ENCODE data around the gene PLCD3. TPM values are rescaled to one million over a fixed set of nuclear protein-coding genes. Genes with fewer than 3 reads are reported as not detected.

The PLCD3 gene
- total RNA-seq, 2 experiments from 2014 or later: 2.7 to 3.1 TPM

GRCh38 chr17:45108595-45109521 lies 23.5 kb downstream of the PLCD3 start:
- H3K9me3 Mint-ChIP-seq: no peaks in the 10 kb centered on the region
- H3K27me3 Mint-ChIP-seq: no peaks in the 10 kb centered on the region
- no peak overlapping the region for H3K27ac Mint-ChIP-seq
- H3K36me3 Mint-ChIP-seq (ENCODE audit: low read depth): peaks cover 35% of the 10 kb centered on the region
- no peaks in the 10 kb centered on the region for H3K4me1 Mint-ChIP-seq
- no peak for DNase-seq
- no peak overlapping the region for H3K4me3 Mint-ChIP-seq
- POLR2A ChIA-PET: no interaction called here
- CTCF ChIA-PET: interaction anchor here (0.8 to 1.2 kb wide), 2 partner anchors 10 to 27 kb away, joined by 3 read pairs; partner anchors contain the start of gene ACBD4

GRCh38 chr17:45108051-45108450 lies 24.3 kb downstream of the PLCD3 start:
- Mint-ChIP-seq H3K27ac (no peak overlapping the region), H3K4me1 (no peaks in the 10 kb centered on the region), H3K9me3 (no peaks in the 10 kb centered on the region), H3K36me3 (ENCODE audit: low read depth) (peaks cover 43% of the 10 kb centered on the region), H3K27me3 (no peaks in the 10 kb centered on the region), H3K4me3 (no peak overlapping the region)
- ChIA-PET POLR2A (no interaction called here), CTCF (no interaction called here)
- no peak for DNase-seq

- POLR2A ChIA-PET: no interaction called here
- H3K27me3 Mint-ChIP-seq: no peaks in the 10 kb centered on the region
- H3K4me3 Mint-ChIP-seq: no peak overlapping the region
- H3K36me3 Mint-ChIP-seq (ENCODE audit: low read depth): peaks cover 49% of the 10 kb centered on the region
- H3K9me3 Mint-ChIP-seq: no peaks in the 10 kb centered on the region
- DNase-seq: no peak
- CTCF ChIA-PET: no interaction called here
- no peaks in the 10 kb centered on the region for H3K4me1 Mint-ChIP-seq
- no peak overlapping the region for H3K27ac Mint-ChIP-seq
Observed at GRCh38 chr17:45107293-45108010, 24.9 kb downstream of the PLCD3 start.

- H3K27ac Mint-ChIP-seq: no peak overlapping the region
- no peaks in the 10 kb centered on the region for H3K27me3 Mint-ChIP-seq
- H3K36me3 Mint-ChIP-seq (ENCODE audit: low read depth): peaks cover 56% of the 10 kb centered on the region
- H3K9me3 Mint-ChIP-seq: no peaks in the 10 kb centered on the region
- H3K4me1 Mint-ChIP-seq: no peaks in the 10 kb centered on the region
- DNase-seq: no peak
- no peak overlapping the region for H3K4me3 Mint-ChIP-seq
- ChIA-PET POLR2A (no interaction called here), CTCF (no interaction called here)
Observed at GRCh38 chr17:45106582-45106981, 25.7 kb downstream of the PLCD3 start.

GRCh38 chr17:45106096-45106495 lies 26.2 kb downstream of the PLCD3 start:
- CTCF ChIA-PET: no interaction called here
- no peak for DNase-seq
- H3K27ac Mint-ChIP-seq: no peak overlapping the region
- no peaks in the 10 kb centered on the region for H3K4me1 Mint-ChIP-seq
- H3K9me3 Mint-ChIP-seq: no peaks in the 10 kb centered on the region
- H3K4me3 Mint-ChIP-seq: no peak overlapping the region
- POLR2A ChIA-PET: no interaction called here
- peaks cover 57% of the 10 kb centered on the region for H3K36me3 Mint-ChIP-seq (ENCODE audit: low read depth)
- H3K27me3 Mint-ChIP-seq: no peaks in the 10 kb centered on the region

- Mint-ChIP-seq H3K9me3 (no peaks in the 10 kb centered on the region), H3K36me3 (ENCODE audit: low read depth) (peaks cover 57% of the 10 kb centered on the region), H3K4me1 (no peaks in the 10 kb centered on the region), H3K27me3 (no peaks in the 10 kb centered on the region), H3K4me3 (no peak overlapping the region), H3K27ac (no peak overlapping the region)
- DNase-seq: no peak
- ChIA-PET POLR2A (no interaction called here), CTCF (no interaction called here)
Observed at GRCh38 chr17:45104907-45105624, 27.2 kb downstream of the PLCD3 start.

- Mint-ChIP-seq H3K9me3 (no peaks in the 10 kb centered on the region), H3K36me3 (ENCODE audit: low read depth) (peaks cover 59% of the 10 kb centered on the region), H3K4me3 (no peak overlapping the region), H3K27me3 (no peaks in the 10 kb centered on the region), H3K27ac (no peak overlapping the region), H3K4me1 (no peaks in the 10 kb centered on the region)
- ChIA-PET CTCF (no interaction called here), POLR2A (no interaction called here)
- DNase-seq: no peak
Observed at GRCh38 chr17:45104497-45104896, 27.8 kb downstream of the PLCD3 start.

- Mint-ChIP-seq H3K27me3 (no peaks in the 10 kb centered on the region), H3K36me3 (ENCODE audit: low read depth) (peaks cover 64% of the 10 kb centered on the region), H3K9me3 (no peaks in the 10 kb centered on the region), H3K4me3 (no peak overlapping the region), H3K27ac (no peak overlapping the region), H3K4me1 (no peaks in the 10 kb centered on the region)
- no peak for DNase-seq
- POLR2A ChIA-PET: interaction anchor here (1.0 kb wide), 1 partner anchor 11 kb away, joined by 3 read pairs; no protein-coding TSS in a partner anchor
- CTCF ChIA-PET: no interaction called here
Observed at GRCh38 chr17:45104029-45104428, 28.3 kb downstream of the PLCD3 start.

GRCh38 chr17:45103269-45103795 lies 29.0 kb downstream of the PLCD3 start:
- no peak overlapping the region for H3K4me3 Mint-ChIP-seq
- no peak overlapping the region for H3K27ac Mint-ChIP-seq
- H3K27me3 Mint-ChIP-seq: no peaks in the 10 kb centered on the region
- no peaks in the 10 kb centered on the region for H3K9me3 Mint-ChIP-seq
- peaks cover 63% of the 10 kb centered on the region for H3K36me3 Mint-ChIP-seq (ENCODE audit: low read depth)
- DNase-seq: no peak
- ChIA-PET POLR2A (interaction anchor here (1.0 kb wide), 1 partner anchor 12 kb away, joined by 3 read pairs; no protein-coding TSS in a partner anchor), CTCF (no interaction called here)
- no peaks in the 10 kb centered on the region for H3K4me1 Mint-ChIP-seq

GRCh38 chr17:45102856-45103255 lies 29.5 kb downstream of the PLCD3 start:
- Mint-ChIP-seq H3K4me1 (no peaks in the 10 kb centered on the region), H3K27me3 (no peaks in the 10 kb centered on the region), H3K36me3 (ENCODE audit: low read depth) (peaks cover 67% of the 10 kb centered on the region), H3K27ac (no peak overlapping the region), H3K4me3 (no peak overlapping the region), H3K9me3 (no peaks in the 10 kb centered on the region)
- POLR2A ChIA-PET: interaction anchor here (1.0 kb wide), 1 partner anchor 12 kb away, joined by 3 read pairs; no protein-coding TSS in a partner anchor
- CTCF ChIA-PET: no interaction called here
- DNase-seq: no peak

GRCh38 chr17:45101883-45102811 lies 30.2 kb downstream of the PLCD3 start:
- peaks cover 72% of the 10 kb centered on the region for H3K36me3 Mint-ChIP-seq (ENCODE audit: low read depth)
- H3K27ac Mint-ChIP-seq: no peak overlapping the region
- ChIA-PET POLR2A (interaction anchor here (0.6 kb wide), 1 partner anchor 22 kb away, joined by 3 read pairs; no protein-coding TSS in a partner anchor), CTCF (no interaction called here)
- no peak overlapping the region for H3K4me3 Mint-ChIP-seq
- H3K4me1 Mint-ChIP-seq: no peaks in the 10 kb centered on the region
- no peaks in the 10 kb centered on the region for H3K9me3 Mint-ChIP-seq
- no peaks in the 10 kb centered on the region for H3K27me3 Mint-ChIP-seq
- DNase-seq: no peak

- Mint-ChIP-seq H3K9me3 (no peaks in the 10 kb centered on the region), H3K4me1 (no peaks in the 10 kb centered on the region), H3K27ac (no peak overlapping the region), H3K27me3 (no peaks in the 10 kb centered on the region), H3K4me3 (no peak overlapping the region), H3K36me3 (ENCODE audit: low read depth) (peaks cover 72% of the 10 kb centered on the region)
- CTCF ChIA-PET: interaction anchor here (0.6 to 0.7 kb wide), 2 partner anchors 26 to 99 kb away, joined by 3 to 4 read pairs; no protein-coding TSS in a partner anchor
- DNase-seq: no peak
- POLR2A ChIA-PET: no interaction called here
Observed at GRCh38 chr17:45101546-45101882, 30.8 kb downstream of the PLCD3 start.

Measured in activated CD4-positive, alpha-beta memory T cell treated with anti-CD3 and anti-CD28 coated beads, Interleukin-2, amount 10 ng/mL, durations not matched to agents 7 days and 5 days (primary cell).